Effector memory CD8-positive, alpha-beta T cell (primary cell): ENCODE data around the gene F7.
"Not testable (repeated sequence)": the region's sequence is repeated elsewhere in the genome, so short reads cannot be mapped to it uniquely, and the experiment has no call there.

Source experiments
- ATAC-seq: fragments of 150-1000 bp; cut with Tn5 transposase; replicated peaks from 2 replicates; pipeline ENCODE4 v1.10.0; 2021; ENCODE audit warnings: mild to moderate bottlenecking, moderate library complexity
- DNase-seq, 3 experiments: peaks; one replicate each; pipeline ENCODE4 v3.0.0; 2021
- H3K27ac Mint-ChIP-seq, 2 donors: one replicate each; pipeline ENCODE4 v1.8.0; 2022; ENCODE audit warnings: mild to moderate bottlenecking in 2 of 2, mixed read lengths in 2 of 2, moderate library complexity in 2 of 2
- H3K27me3 Mint-ChIP-seq, 2 donors: one replicate each; pipeline ENCODE4 v1.8.0; 2022; ENCODE audit warnings: mixed read lengths in 2 of 2
- H3K36me3 Mint-ChIP-seq: one replicate; pipeline ENCODE4 v1.8.0; 2022; ENCODE audit warnings: mild to moderate bottlenecking, moderate library complexity, mixed read lengths; ENCODE audit not compliant: insufficient read depth
- H3K4me1 Mint-ChIP-seq, 2 donors: one replicate each; pipeline ENCODE4 v1.8.0; 2022; ENCODE audit warnings: low read depth in 2 of 2, mixed read lengths in 2 of 2
- H3K4me3 Mint-ChIP-seq, 2 donors: one replicate each; pipeline ENCODE4 v1.8.0; 2022; ENCODE audit warnings: mild to moderate bottlenecking in 2 of 2, mixed read lengths in 2 of 2, moderate library complexity in 2 of 2
- H3K9me3 Mint-ChIP-seq, 2 donors: one replicate each; pipeline ENCODE4 v1.8.0; 2022; ENCODE audit warnings: mixed read lengths in 2 of 2

The F7 gene

DNA sequence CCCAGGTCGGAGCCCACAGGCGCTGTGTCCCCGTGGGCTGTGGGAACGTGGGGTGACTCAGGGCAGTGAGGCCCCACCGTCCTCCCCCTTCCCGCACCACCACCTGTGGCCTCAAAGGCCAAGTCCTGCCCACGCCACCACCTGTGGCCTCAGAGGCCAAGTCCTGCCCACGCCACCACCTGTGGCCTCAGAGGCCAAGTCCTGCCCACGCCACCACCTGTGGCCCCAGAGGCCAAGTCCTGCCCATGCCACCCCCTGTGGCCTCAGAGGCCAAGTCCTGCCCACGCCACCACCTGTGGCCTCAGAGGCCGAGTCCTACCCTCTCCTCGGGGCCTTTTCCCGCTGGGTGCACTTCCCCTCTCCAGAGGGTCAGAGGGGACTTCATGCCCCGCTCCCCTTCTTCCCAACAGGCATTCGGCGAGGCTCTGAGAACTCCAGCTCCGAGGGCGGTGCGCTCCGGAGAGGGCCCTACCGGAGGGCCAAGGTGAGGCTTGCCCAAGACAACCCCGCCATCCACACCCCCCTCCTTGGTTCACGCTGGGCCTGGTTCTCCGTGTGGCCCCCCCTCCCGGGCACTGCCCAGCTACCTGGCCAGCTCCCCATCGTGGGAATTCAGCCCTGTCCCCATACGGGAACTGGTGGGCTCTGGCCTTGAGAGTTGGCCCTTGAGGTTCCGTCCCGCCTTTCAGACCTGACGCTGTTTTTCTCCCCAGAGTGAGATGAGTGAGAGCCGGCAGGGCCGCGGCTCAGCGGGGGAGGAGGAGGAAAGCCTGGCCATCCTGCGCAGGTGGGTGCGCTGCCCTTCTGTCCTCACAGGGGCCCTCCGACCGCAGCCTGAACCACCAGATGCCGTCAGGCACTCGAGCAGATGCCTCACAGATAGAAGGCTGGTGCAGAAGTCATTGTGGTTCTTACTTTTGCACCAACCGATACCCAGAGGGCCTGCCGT lies 27.4 kb upstream of the F7 start:
- H3K27me3 Mint-ChIP-seq = no peaks in the 10 kb centered on the region
- no peaks in the 10 kb centered on the region for H3K9me3 Mint-ChIP-seq
- no peak overlapping the region for H3K4me3 Mint-ChIP-seq
- no peaks in the 10 kb centered on the region for H3K4me1 Mint-ChIP-seq
- H3K27ac Mint-ChIP-seq = no peak overlapping the region
- H3K36me3 Mint-ChIP-seq = peaks cover 2% of the 10 kb centered on the region
- DNase-seq (no peak), ATAC-seq (no peak)

DNA sequence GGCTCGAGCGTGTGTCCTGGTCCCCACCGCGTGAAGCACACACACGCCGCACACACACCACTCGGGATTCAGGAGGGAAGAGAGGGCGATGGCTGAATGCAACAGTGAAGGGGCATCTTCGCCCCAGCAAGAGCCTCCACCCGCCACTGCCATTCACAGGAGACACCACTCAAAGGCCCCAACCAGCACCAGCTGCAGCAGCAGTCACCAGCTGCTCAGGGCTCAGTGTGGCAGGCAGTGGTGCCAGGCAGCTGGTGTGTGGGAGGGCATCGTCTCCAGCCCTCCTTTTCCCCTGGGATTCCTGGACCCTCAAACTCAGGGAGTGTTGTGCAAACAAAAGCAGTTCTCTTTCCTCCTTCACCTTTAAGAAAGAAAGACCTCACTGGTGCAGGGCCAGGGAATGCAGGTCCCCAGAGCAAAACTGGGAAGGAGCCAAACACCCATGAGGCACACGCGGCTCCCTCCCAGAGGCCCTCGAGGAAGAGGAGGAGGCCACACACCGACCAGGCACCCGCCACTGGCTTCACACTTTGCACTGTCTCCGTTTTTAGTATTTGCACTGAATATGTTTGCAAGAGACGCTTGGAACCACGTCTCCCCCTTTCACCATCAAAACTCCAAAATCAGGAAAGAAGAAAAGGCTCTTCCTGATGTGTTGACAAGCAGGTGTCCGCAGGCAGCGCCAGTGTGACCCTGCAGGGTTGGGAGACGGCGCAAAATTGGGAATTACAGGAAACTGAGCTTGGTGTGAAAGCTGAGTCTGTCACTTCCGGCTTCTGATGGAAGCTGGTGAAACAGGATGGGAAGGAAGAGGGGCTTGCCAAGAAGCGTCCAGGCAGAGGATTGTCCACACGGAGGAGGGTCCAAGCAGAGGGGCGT lies 26.4 kb upstream of the F7 start:
- ATAC-seq (no peak), DNase-seq (no peak)
- Mint-ChIP-seq H3K27me3 (no peaks in the 10 kb centered on the region), H3K9me3 (no peaks in the 10 kb centered on the region), H3K4me1 (no peaks in the 10 kb centered on the region), H3K36me3 (peaks cover 2% of the 10 kb centered on the region), H3K27ac (no peak overlapping the region), H3K4me3 (no peak overlapping the region)

DNA sequence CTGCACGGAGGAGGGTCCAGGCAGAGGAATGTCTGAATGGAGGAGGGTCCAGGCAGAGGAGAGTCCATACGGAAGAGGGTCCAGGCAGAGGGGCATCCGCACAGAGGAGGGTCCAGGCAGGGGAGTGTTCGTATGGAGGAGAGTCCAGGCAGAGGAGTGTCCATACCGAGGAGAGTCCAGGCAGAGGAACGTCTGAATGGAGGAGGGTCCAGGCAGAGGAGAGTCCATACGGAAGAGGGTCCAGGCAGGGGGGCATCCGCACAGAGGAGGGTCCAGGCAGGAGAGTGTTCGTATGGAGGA lies 25.9 kb upstream of the F7 start:
- not testable (repeated sequence) for H3K4me3 Mint-ChIP-seq, ATAC-seq, H3K27ac Mint-ChIP-seq, DNase-seq, H3K9me3 Mint-ChIP-seq, H3K4me1 Mint-ChIP-seq, H3K36me3 Mint-ChIP-seq, H3K27me3 Mint-ChIP-seq

DNA sequence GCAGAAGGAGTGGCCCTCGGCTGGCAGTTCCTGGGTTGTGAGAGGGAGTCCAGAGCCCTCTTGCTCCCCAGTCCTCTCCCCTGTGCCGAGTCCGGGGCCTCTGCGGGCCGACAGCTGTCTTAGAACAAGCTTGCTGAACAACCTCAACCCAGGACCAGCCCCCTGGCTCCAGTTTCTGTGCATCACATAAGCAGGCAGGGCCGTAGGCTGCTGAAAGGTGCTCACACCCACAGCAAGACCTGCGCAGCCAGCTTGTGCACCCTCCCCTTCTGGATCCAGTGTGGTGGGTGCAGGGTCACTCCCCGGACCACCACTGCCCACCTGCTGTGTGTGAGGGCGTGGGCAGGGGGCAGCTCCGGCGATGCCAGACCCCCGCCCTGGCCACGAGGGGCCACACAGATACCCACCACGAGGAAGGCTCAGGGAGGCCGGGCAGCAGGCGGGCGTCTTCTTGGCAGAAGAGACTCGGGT lies 25.2 kb upstream of the F7 start:
- H3K36me3 Mint-ChIP-seq = peaks cover under 1% of the 10 kb centered on the region
- no peaks in the 10 kb centered on the region for H3K4me1 Mint-ChIP-seq
- H3K27ac Mint-ChIP-seq = no peak overlapping the region
- no peaks in the 10 kb centered on the region for H3K9me3 Mint-ChIP-seq
- DNase-seq = no peak
- no peaks in the 10 kb centered on the region for H3K27me3 Mint-ChIP-seq
- ATAC-seq = no peak
- no peak overlapping the region for H3K4me3 Mint-ChIP-seq

DNA sequence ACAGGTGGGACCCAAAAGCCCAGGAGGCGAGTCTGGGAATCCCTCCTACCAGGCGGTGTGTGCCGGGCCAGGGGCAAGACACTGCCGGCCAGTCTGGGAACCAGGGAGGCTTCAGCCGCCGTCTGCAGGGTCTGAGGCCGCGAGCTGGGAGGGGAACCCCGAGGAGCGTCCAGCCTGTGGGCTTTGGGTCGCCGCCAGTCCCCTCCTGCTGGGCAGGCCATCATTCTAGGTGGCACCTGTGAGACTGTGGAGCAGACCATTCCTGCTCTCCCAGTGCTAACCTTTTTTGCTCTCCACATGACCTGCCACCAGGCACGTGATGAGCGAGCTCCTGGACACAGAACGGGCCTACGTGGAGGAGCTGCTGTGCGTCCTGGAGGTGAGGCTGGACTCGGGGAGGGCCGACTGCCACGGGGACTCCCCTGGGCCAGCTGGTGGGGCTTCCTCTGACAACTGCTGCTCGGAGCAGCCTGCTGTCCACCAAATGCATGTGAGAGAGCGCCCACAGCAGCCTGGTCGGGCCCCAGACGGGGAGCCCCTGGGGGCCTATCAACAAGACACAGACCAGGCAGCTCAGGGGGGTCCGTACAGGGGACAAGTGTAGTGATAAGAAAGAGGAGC lies 24.6 kb upstream of the F7 start:
- H3K9me3 Mint-ChIP-seq = no peaks in the 10 kb centered on the region
- ATAC-seq (no peak), DNase-seq (no peak)
- H3K4me1 Mint-ChIP-seq = no peaks in the 10 kb centered on the region
- no peak overlapping the region for H3K4me3 Mint-ChIP-seq
- H3K36me3 Mint-ChIP-seq = no peaks in the 10 kb centered on the region
- H3K27ac Mint-ChIP-seq = no peak overlapping the region
- no peaks in the 10 kb centered on the region for H3K27me3 Mint-ChIP-seq

DNA sequence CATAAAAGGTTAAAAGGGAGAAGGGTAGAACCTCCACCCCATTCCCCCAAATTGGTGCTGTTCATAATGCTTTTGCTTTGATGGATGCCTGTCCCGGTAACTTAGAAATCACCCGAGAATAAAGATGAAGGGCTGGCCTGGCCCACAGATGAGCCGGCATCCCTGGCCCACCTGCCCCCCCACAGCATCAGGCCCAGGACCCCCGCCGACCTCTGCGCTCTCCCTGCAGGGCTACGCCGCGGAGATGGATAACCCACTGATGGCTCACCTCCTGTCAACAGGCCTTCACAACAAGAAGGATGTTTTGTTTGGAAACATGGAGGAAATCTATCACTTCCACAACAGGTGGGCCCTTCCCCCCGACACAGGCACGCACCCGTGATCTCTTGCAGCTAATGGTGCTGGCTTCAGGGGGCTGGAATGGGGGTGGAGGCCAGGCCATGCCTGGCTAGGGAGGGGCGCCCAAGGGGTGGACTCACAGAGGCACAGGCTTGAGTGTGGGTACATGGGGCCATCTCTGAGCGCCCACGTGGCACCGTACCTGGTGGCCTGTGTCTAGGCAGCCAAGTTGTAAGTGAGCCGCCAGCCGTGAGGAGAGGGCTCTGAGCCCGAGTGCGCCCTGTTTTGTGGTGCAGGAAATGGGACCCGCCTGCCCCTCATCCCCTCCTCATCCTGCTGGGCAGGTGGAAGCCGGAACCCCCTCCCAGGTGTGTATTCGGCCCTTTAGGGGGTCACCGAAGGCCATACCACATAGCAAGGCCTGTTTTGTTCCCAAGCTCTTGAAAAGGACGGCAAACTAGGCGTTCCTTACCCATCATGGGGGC lies 23.2 kb upstream of the F7 start:
- Mint-ChIP-seq H3K36me3 (no peaks in the 10 kb centered on the region), H3K9me3 (no peaks in the 10 kb centered on the region), H3K27ac (no peak overlapping the region), H3K4me1 (no peaks in the 10 kb centered on the region), H3K27me3 (no peaks in the 10 kb centered on the region), H3K4me3 (no peak overlapping the region)
- DNase-seq = no peak
- no peak for ATAC-seq

DNA sequence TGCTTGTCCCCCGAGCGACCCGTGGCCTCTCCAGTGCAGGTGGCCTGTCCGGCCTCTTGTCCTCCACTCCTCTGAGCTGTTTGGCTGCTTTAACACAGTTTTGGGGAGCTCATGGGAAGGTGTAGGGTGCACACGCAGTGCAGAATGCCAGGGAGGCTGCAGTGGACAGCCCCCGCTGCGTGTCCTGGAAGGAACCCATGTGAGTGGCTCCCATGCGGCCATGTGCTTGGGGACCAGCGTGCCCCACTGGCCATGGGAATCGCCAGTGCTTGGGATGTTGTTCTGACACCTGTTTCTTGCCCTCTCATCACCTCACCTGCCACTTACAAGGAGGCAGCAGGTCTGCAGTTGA lies 22.6 kb upstream of the F7 start:
- Mint-ChIP-seq H3K27ac (no peak overlapping the region), H3K36me3 (no peaks in the 10 kb centered on the region), H3K4me1 (no peaks in the 10 kb centered on the region), H3K4me3 (no peak overlapping the region), H3K9me3 (no peaks in the 10 kb centered on the region), H3K27me3 (no peaks in the 10 kb centered on the region)
- DNase-seq = no peak
- ATAC-seq = no peak

DNA sequence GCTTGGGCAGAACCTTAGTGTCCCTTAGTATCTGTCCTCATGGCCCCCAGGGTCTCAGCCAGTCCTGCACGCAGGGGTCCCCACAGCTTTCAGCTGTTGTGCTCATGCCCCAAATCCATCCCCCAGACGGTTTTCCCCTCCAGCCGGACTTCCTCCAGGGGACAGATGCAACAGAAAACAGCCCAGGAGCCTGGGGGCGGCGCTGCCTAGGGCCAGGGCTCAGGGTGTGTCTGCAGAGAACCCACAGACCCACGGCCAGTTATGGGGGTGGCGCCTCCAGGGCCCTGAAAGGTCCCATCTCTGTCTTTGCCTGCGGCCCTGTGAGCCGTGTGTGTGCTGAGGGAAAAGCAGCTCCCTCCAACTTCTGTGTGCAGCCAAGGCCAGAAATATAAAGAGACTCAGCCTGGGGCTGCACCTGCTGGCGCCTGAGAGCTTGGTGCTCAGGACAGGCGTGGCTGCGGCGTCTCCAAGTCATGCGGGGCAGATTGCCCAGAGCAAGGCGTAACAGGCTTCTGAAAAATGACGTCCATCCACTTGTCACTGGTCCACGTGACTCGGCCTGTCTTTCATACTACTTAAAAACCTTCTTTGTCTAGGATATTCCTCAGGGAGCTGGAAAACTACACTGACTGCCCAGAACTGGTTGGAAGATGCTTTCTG lies 22.1 kb upstream of the F7 start:
- no peaks in the 10 kb centered on the region for H3K4me1 Mint-ChIP-seq
- no peak overlapping the region for H3K27ac Mint-ChIP-seq
- no peaks in the 10 kb centered on the region for H3K36me3 Mint-ChIP-seq
- ATAC-seq (no peak), DNase-seq (no peak)
- no peaks in the 10 kb centered on the region for H3K9me3 Mint-ChIP-seq
- no peaks in the 10 kb centered on the region for H3K27me3 Mint-ChIP-seq
- H3K4me3 Mint-ChIP-seq = no peak overlapping the region

DNA sequence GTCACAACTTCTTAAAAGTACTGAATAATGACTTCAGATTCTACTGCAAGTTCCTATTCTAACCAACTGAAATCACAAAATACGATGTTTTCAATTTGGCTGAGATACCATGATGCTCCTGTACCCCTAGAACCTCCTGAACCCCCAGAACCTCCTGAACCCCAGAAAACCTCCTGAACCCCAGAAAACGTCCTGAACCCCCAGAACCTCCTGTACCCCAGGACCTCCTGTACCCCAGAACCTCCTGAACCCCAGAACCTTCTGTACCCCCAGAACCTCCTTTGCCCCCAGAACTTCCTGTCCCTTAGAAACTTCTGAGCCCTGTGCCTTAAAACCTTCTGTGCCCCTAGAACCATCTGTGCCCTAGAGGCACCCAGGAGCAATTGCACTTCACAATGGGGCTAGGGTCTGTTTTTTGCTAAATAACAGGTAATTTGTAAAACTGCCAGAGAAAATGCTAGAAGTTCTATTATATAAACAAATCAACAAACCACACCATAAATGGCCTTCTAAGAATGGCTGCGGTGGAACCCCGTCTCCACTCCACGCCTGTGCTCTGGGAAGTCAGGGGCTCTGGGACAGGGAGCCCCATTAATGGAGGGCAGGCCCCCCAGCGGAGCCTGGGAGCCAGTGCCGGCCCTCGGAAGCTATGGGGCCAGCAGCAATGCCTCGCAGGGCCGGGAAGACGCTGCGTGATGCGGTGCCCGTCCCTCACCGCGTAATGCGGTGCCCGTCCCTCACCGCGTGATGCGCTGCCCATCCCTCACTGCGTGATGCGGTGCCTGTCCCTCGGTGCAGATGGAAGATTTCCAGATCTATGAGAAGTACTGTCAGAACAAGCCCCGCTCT lies 21.3 kb upstream of the F7 start:
- Mint-ChIP-seq H3K9me3 (no peaks in the 10 kb centered on the region), H3K27me3 (no peaks in the 10 kb centered on the region)
- DNase-seq = no peak

DNA sequence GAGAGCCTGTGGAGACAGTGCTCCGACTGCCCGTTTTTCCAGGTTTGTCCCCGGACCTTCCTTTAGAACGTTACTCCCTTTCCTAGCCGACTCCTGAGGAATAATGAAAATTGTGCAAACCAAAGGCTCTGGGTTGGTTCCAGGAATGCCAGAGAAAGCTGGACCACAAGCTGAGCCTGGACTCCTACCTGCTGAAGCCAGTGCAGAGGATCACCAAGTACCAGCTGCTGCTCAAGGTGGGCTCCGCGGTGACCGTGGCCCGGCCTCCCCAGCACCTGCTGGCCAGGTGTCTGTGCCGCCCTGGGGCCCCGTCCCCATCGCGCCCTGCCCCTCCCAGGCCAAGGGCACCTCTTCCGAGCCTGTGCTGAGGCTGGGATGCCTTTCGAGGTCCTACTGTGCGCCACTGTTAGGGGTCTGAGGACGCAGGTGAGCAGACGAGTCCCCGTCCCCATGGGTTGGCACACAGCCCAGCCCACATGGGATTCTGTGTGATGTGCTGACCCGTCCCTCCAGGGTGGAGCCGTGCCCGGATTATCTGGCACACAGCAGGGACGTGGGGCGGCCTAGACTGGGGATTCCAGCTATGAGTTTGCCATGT lies 20.5 kb upstream of the F7 start:
- Mint-ChIP-seq H3K4me3 (no peak overlapping the region), H3K4me1 (no peaks in the 10 kb centered on the region), H3K36me3 (no peaks in the 10 kb centered on the region), H3K9me3 (no peaks in the 10 kb centered on the region), H3K27ac (no peak overlapping the region), H3K27me3 (no peaks in the 10 kb centered on the region)
- no peak for ATAC-seq
- no peak for DNase-seq

More for the DNA sequence above, 21.3 kb upstream of the F7 start:
- no peak for ATAC-seq
- Mint-ChIP-seq H3K27ac (no peak overlapping the region), H3K36me3 (no peaks in the 10 kb centered on the region), H3K4me3 (no peak overlapping the region), H3K4me1 (no peaks in the 10 kb centered on the region)

DNA sequence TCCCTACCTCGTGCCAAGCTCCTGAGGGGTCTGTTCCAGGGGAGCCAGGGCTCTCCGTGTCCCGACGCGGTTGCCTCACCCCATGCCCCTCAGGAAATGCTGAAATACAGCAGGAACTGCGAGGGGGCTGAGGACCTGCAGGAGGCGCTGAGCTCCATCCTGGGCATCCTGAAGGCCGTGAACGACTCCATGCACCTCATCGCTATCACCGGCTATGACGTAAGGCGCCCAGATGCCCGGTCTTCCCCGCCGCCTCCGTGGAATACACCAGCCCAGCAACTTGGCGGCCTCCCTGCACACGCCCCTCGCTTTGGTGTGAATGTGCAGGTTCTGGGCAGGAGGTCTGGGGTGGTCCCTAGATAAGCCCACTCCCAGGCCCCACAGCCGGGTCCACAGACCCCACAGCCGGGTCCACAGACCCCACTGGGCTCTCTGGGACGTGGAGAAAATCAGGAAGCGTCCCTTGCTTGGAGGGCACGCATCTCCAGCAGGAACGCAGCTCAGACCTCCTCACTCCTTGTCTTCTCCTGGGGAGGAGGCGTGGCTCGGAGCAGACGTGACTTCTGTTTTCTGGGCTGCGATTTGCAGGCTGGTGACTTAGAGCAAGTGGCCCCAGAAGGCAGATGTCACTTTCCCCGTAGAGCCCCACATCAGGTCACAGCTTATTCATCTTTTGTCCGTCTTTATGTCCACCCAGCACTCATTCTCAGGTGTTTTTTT lies 19.4 kb upstream of the F7 start:
- Mint-ChIP-seq H3K27ac (no peak overlapping the region), H3K9me3 (no peaks in the 10 kb centered on the region)

More for the DNA sequence above, 19.4 kb upstream of the F7 start:
- Mint-ChIP-seq H3K36me3 (no peaks in the 10 kb centered on the region), H3K4me1 (no peaks in the 10 kb centered on the region), H3K27me3 (no peaks in the 10 kb centered on the region), H3K4me3 (no peak overlapping the region)
- ATAC-seq (no peak), DNase-seq (no peak)
